Activated naive CD8-positive, alpha-beta T cell treated with anti-CD3 and anti-CD28 coated beads for 36 hours (primary cell): Measurements from ENCODE around the gene SASH1. TPM values are rescaled to one million over a fixed set of nuclear protein-coding genes. Genes with fewer than 3 reads are reported as not detected.
"Not testable (repeated sequence)": the region's sequence is repeated elsewhere in the genome, so short reads cannot be mapped to it uniquely, and the experiment has no call there.

Experiments
- DNase-seq: peaks from one replicate; pipeline ENCODE4 v3.0.0; 2021
- H3K27ac Mint-ChIP-seq: one replicate; pipeline ENCODE4 v1.8.0; 2022; ENCODE audit warnings: mild to moderate bottlenecking, moderate library complexity, mixed read lengths
- H3K27me3 Mint-ChIP-seq: one replicate; pipeline ENCODE4 v1.8.0; 2022; ENCODE audit warnings: mild to moderate bottlenecking, mixed read lengths
- H3K36me3 Mint-ChIP-seq: one replicate; pipeline ENCODE4 v1.8.0; 2021; ENCODE audit warnings: mild to moderate bottlenecking, mixed read lengths
- H3K4me1 Mint-ChIP-seq: one replicate; pipeline ENCODE4 v1.8.0; 2021; ENCODE audit warnings: mixed read lengths
- H3K4me3 Mint-ChIP-seq: one replicate; pipeline ENCODE4 v1.8.0; 2022; ENCODE audit warnings: mild to moderate bottlenecking, moderate library complexity, mixed read lengths
- H3K9me3 Mint-ChIP-seq: one replicate; pipeline ENCODE4 v1.8.0; 2022; ENCODE audit warnings: mixed read lengths
- total RNA-seq, 2 experiments: library from RNA; stranded (reverse); gene quantifications; one replicate each; pipeline ENCODE4 v1.2.3, GENCODE V29; 2021

The SASH1 gene
- total RNA-seq, 2 experiments from 2014 or later = 0.04 TPM

DNA sequence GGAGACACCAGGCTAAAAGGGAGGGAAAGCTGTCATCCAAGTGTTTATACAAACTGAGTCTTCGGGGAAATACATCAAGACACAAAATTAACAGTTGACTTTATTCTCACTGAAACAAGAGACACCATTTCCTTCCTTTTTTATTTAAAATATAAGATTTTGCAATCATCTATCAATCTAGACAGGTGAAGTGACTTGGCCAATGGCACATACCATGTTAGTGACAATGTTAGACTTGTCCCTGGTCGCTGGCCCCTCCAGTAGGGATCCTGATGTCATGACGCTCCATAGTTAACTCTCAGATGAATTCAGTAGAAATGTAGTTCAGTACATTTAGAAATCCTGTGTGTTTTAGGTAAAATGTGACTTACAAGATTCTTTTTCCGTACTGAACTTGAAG is 2.9 kb downstream of the SASH1 start:
- no peak overlapping the region for H3K27ac Mint-ChIP-seq
- peaks cover 78% of the 10 kb centered on the region for H3K27me3 Mint-ChIP-seq

GRCh38 chr6:148346681-148347440 is 4.2 kb downstream of the SASH1 start:
- H3K9me3 Mint-ChIP-seq = no peaks in the 10 kb centered on the region
- peaks cover 67% of the 10 kb centered on the region for H3K27me3 Mint-ChIP-seq
- H3K4me3 Mint-ChIP-seq = no peak overlapping the region
- H3K4me1 Mint-ChIP-seq = peaks cover 7% of the 10 kb centered on the region
- H3K27ac Mint-ChIP-seq = no peak overlapping the region
- no peaks in the 10 kb centered on the region for H3K36me3 Mint-ChIP-seq
- DNase-seq = no peak

More for the DNA sequence above, 2.9 kb downstream of the SASH1 start:
- Mint-ChIP-seq H3K4me1 (peaks cover 7% of the 10 kb centered on the region), H3K36me3 (no peaks in the 10 kb centered on the region), H3K9me3 (no peaks in the 10 kb centered on the region), H3K4me3 (no peak overlapping the region)
- no peak for DNase-seq

GRCh38 chr6:148347441-148348054 is 4.9 kb downstream of the SASH1 start:
- Mint-ChIP-seq H3K4me3 (no peak overlapping the region), H3K9me3 (no peaks in the 10 kb centered on the region), H3K4me1 (peaks cover under 1% of the 10 kb centered on the region), H3K36me3 (no peaks in the 10 kb centered on the region), H3K27ac (no peak overlapping the region), H3K27me3 (peaks cover 60% of the 10 kb centered on the region)
- no peak for DNase-seq

DNA sequence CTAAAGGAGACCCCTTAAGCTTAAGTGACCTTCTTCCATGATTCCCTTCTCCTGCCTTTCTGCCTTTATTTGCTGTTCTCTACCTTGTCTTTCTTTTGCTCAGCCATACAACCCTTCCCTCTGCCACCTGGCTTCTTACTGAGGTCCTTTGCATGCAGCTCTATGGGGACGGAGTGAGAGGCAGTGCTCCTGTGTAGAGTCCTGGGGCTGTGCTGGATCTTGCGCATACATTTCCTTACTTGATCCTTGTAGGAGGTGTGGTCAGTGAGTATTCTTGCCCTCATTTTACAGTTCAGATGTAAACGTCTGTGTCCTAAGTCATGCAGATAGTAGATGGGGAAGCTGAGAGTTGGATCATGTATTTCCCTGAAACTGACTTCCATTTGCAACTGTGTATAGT is 5.7 kb downstream of the SASH1 start:
- Mint-ChIP-seq H3K27ac (no peak overlapping the region), H3K27me3 (peaks cover 55% of the 10 kb centered on the region), H3K9me3 (no peaks in the 10 kb centered on the region), H3K36me3 (no peaks in the 10 kb centered on the region), H3K4me1 (no peaks in the 10 kb centered on the region), H3K4me3 (no peak overlapping the region)
- no peak for DNase-seq

DNA sequence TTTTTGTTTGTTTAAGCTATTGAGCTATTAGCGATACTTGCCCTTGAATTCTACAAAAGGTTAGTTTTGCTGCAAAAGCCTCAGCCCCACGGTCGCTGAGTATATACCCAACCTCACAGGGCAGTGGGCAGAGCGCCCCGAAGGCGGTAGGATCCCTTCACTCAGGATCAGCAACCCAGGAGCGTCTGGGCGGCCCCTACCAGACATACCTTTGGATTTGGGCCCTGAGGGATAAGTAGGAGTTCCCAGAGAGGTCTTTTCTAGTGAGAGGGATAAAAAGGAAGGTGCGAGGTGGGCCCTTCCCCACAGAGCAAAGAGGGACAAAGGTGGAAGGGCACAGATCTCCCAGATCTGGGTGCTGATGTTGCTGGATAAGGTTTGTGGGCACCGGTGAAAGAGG is 6.1 kb downstream of the SASH1 start:
- Mint-ChIP-seq H3K4me1 (no peaks in the 10 kb centered on the region), H3K36me3 (no peaks in the 10 kb centered on the region)

DNA sequence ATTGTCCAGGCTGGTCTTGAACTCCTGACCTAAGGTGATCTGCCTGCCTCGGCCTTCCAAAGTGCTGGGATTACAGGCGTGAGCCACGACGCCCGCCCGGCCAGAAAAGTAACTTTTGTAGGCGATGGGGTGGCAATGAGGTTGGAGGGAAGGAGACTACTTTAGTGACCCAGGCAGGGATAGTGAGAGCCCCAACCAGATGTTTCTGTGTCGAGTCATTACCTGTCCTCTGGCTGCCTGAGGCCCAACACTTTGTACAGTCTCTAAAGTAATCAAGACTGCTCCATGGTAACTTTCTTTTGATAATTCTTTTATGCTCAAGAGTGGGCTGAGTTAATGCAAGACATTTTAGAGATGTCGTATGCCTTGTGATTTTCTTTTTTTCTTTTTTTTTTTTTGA is 6.8 kb downstream of the SASH1 start:
- H3K27ac Mint-ChIP-seq = no peak overlapping the region
- H3K27me3 Mint-ChIP-seq = peaks cover 46% of the 10 kb centered on the region
- H3K4me3 Mint-ChIP-seq = no peak overlapping the region
- H3K36me3 Mint-ChIP-seq = no peaks in the 10 kb centered on the region
- no peaks in the 10 kb centered on the region for H3K9me3 Mint-ChIP-seq
- no peak for DNase-seq
- no peaks in the 10 kb centered on the region for H3K4me1 Mint-ChIP-seq

More for the DNA sequence above, 6.1 kb downstream of the SASH1 start:
- H3K27ac Mint-ChIP-seq = no peak overlapping the region
- no peak for DNase-seq
- H3K9me3 Mint-ChIP-seq = no peaks in the 10 kb centered on the region
- H3K27me3 Mint-ChIP-seq = peaks cover 51% of the 10 kb centered on the region
- H3K4me3 Mint-ChIP-seq = no peak overlapping the region

- no peak for DNase-seq
- H3K4me1 Mint-ChIP-seq = no peaks in the 10 kb centered on the region
- H3K4me3 Mint-ChIP-seq = no peak overlapping the region
- H3K27me3 Mint-ChIP-seq = peaks cover 36% of the 10 kb centered on the region
- H3K27ac Mint-ChIP-seq = no peak overlapping the region
- H3K36me3 Mint-ChIP-seq = no peaks in the 10 kb centered on the region
- H3K9me3 Mint-ChIP-seq = no peaks in the 10 kb centered on the region
These were observed 8.7 kb downstream of the SASH1 start for GRCh38 chr6:148351309-148351708.

- H3K9me3 Mint-ChIP-seq = not testable (repeated sequence)
- peaks cover 31% of the 10 kb centered on the region for H3K27me3 Mint-ChIP-seq
These were observed 9.8 kb downstream of the SASH1 start for GRCh38 chr6:148352421-148352820.

DNA sequence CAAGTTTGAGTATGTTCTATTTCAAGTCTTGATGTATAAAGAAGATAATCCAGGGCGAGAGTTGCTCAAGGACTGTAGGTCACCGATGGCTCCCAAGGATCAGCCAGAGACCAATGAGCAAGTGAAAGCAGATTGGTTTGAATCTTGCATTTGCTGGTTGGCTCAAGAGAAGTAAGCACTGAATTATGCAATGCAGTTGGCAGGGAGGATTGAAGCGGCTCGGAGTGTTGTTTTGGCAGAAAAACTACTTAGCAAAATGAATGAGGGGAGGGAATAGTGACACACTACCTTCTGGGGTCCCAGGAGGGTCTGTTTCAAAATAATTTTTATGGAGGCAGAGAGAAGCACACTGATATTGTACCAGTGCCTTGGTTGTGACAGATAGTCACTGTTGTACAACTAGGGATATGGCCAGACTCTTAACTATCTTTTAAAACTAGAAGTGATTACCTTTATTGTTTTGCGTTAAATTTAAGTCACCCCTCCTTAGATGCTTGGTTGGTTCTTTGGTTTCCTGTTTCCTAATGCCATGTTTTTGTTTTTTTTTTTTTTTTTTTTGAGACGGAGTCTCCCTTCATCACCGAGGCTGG is 15.7 kb downstream of the SASH1 start:
- Mint-ChIP-seq H3K4me1 (no peaks in the 10 kb centered on the region), H3K9me3 (no peaks in the 10 kb centered on the region), H3K27ac (no peak overlapping the region), H3K36me3 (no peaks in the 10 kb centered on the region), H3K4me3 (no peak overlapping the region), H3K27me3 (peaks cover 27% of the 10 kb centered on the region)
- DNase-seq = no peak

More at GRCh38 chr6:148352421-148352820, 9.8 kb downstream of the SASH1 start:
- not testable (repeated sequence) for H3K36me3 Mint-ChIP-seq, H3K4me3 Mint-ChIP-seq, H3K4me1 Mint-ChIP-seq, DNase-seq, H3K27ac Mint-ChIP-seq

- Mint-ChIP-seq H3K36me3 (no peaks in the 10 kb centered on the region), H3K9me3 (no peaks in the 10 kb centered on the region), H3K4me1 (no peaks in the 10 kb centered on the region), H3K27me3 (peaks cover 36% of the 10 kb centered on the region), H3K27ac (no peak overlapping the region), H3K4me3 (no peak overlapping the region)
- no peak for DNase-seq
These were observed 16.6 kb downstream of the SASH1 start for GRCh38 chr6:148359228-148359627.

- DNase-seq = no peak
These were observed 21.6 kb downstream of the SASH1 start for GRCh38 chr6:148364056-148364824.

DNA sequence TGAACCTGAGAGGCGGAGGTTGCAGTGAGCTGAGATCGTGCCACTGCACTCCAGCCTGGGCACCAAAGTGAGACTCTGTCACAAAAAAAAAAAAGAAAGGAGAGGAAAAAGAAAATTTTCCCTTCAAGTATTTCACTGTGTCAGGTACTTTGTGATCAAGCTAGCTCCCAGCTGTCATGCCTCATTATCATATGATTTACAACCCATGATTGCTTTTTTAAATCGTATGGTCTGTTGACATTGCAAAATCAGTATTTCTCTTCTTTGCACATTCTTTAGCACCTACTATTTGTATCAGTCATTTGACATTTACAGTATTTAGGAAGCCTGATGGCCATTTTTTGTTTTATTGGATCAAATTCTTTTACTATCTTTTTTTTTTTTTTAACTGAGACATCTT is 22.4 kb downstream of the SASH1 start:
- Mint-ChIP-seq H3K27ac (no peak overlapping the region), H3K36me3 (no peaks in the 10 kb centered on the region), H3K4me1 (peaks cover 4% of the 10 kb centered on the region), H3K27me3 (peaks cover 53% of the 10 kb centered on the region), H3K9me3 (no peaks in the 10 kb centered on the region), H3K4me3 (no peak overlapping the region)
- DNase-seq = no peak

More at GRCh38 chr6:148364056-148364824, 21.6 kb downstream of the SASH1 start:
- H3K9me3 Mint-ChIP-seq = no peaks in the 10 kb centered on the region
- peaks cover 4% of the 10 kb centered on the region for H3K4me1 Mint-ChIP-seq
- no peak overlapping the region for H3K4me3 Mint-ChIP-seq
- no peaks in the 10 kb centered on the region for H3K36me3 Mint-ChIP-seq
- peaks cover 52% of the 10 kb centered on the region for H3K27me3 Mint-ChIP-seq
- no peak overlapping the region for H3K27ac Mint-ChIP-seq

DNA sequence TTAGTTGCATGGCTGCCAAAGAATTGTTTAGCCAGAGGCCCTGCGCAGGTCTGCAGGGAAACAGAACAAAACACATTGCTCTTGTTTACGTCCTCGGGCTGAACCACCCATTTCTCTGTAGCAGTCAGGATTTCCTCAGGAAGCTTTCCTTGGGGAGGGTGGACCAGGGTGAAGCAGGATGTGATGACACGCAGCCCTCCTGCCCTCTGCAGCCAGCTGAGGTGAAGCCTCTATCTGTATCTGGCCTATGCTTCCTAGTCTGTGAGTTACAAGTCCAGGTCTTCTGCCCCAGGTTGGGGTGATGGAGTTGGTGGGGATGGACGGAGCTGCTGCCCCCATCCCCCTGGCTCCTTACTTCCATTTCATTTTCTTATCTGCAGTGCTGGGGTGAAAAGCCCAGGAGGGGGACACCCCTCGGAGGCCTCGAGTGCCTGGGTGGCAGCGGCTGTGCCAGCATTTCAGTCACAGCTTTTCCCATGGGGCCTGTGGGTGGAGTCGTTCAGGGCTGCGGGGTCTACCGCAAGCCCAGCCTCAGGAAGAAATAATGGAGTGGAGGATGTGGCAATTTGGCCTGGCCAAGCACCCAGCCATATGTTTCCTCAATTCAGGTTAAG is 24.9 kb downstream of the SASH1 start:
- DNase-seq = no peak
- no peak overlapping the region for H3K27ac Mint-ChIP-seq
- no peaks in the 10 kb centered on the region for H3K36me3 Mint-ChIP-seq
- peaks cover 41% of the 10 kb centered on the region for H3K27me3 Mint-ChIP-seq
- no peak overlapping the region for H3K4me3 Mint-ChIP-seq
- H3K4me1 Mint-ChIP-seq = peaks cover 4% of the 10 kb centered on the region
- H3K9me3 Mint-ChIP-seq = no peaks in the 10 kb centered on the region

- Mint-ChIP-seq H3K27ac (no peak overlapping the region), H3K27me3 (peaks cover 34% of the 10 kb centered on the region), H3K4me1 (peaks cover 4% of the 10 kb centered on the region), H3K36me3 (no peaks in the 10 kb centered on the region), H3K9me3 (no peaks in the 10 kb centered on the region), H3K4me3 (no peak overlapping the region)
- DNase-seq = no peak
These were observed 27.5 kb downstream of the SASH1 start for GRCh38 chr6:148370176-148370575.
